ENCODE data around the gene MYT1. TPM values are rescaled to one million over a fixed set of nuclear protein-coding genes. Genes with fewer than 3 reads are reported as not detected.

The MYT1 gene
- total RNA-seq, 8 experiments from 2014 or later, result 0.10 to 42.7 (median 14.0) TPM

GRCh38 chr20:64159711-64160110 is 4.5 kb upstream of the MYT1 start:
- no peak for ATAC-seq (replicated peaks in 6 of 8)
- WGBS, 10 experiments, result 53 to 87% (median 60%) methylated on average over 2 to 3 of the region's 7 CpGs; no CpG with 5 or more reads in 7 of the 10 experiments
- Histone ChIP-seq H3K27ac (peak overlapping the region; percentile 75 to 99), H3K4me3 (no peak overlapping the region), H3K4me1 (replicated peaks in 1 of 2) (peaks cover 76 to 83% of the 10 kb centered on the region in 2 donors)
- in situ Hi-C loops (cut with MboI; ENCODE audit: low pct_unique_long_range_greater_than_20kb in 2 of 9, low sequenced_read_pairs in 9 of 9, unreplicated experiment in 9 of 9), result no loop called here

GRCh38 chr20:64160118-64160517 is 4.1 kb upstream of the MYT1 start:
- in situ Hi-C loops (cut with MboI; ENCODE audit: low pct_unique_long_range_greater_than_20kb in 2 of 9, low sequenced_read_pairs in 9 of 9, unreplicated experiment in 9 of 9), result no loop called here
- H3K4me1 ChIP-seq (replicated peaks in 1 of 2), result peaks cover 72 to 83% of the 10 kb centered on the region in 2 donors
- ATAC-seq (replicated peaks in 6 of 8), result peak in 5 of 8 experiments; percentile 11 to 31 (median 27)
- peak overlapping the region; percentile 75 to 99 for H3K27ac ChIP-seq
- 0 to 20% (median 0%) methylated on average over 1 of the region's 5 CpGs; no CpG with 5 or more reads in 7 of the 10 experiments for WGBS, 10 experiments
- peak overlapping the region in 4 of 5 donors; percentile 22 to 31 (median 28) for H3K4me3 ChIP-seq

GRCh38 chr20:64160526-64161355 is 3.5 kb upstream of the MYT1 start:
- H3K4me1 ChIP-seq (replicated peaks in 1 of 2), result peaks cover 66 to 83% of the 10 kb centered on the region in 2 donors
- peak overlapping the region; percentile 22 to 31 (median 27) for H3K4me3 ChIP-seq
- peak overlapping the region; percentile 75 to 99 for H3K27ac ChIP-seq
- ATAC-seq (replicated peaks in 6 of 8), result peak in 5 of 8 experiments; percentile 19 to 50 (median 43)
- in situ Hi-C loops (cut with MboI; ENCODE audit: low pct_unique_long_range_greater_than_20kb in 2 of 9, low sequenced_read_pairs in 9 of 9, unreplicated experiment in 9 of 9), result no loop called here
- 0 to 64% (median 20%) methylated on average over 2 to 12 of the region's 32 CpGs; no CpG with 5 or more reads in 3 of the 10 experiments for WGBS, 10 experiments

GRCh38 chr20:64161356-64162238 is 2.7 kb upstream of the MYT1 start:
- H3K4me1 ChIP-seq (replicated peaks in 1 of 2), result peaks cover 57 to 82% of the 10 kb centered on the region in 2 donors
- WGBS, 10 experiments, result 0 to 33% (median 4%) methylated on average over 4 to 24 of the region's 33 CpGs; no CpG with 5 or more reads in 1 of the 10 experiments
- ATAC-seq (replicated peaks in 6 of 8), result peak in 7 of 8 experiments; percentile 5 to 99 (median 9)
- H3K27ac ChIP-seq, result peak overlapping the region; percentile 76 to 99
- H3K4me3 ChIP-seq, result peak overlapping the region; percentile 22 to 31 (median 27)
- in situ Hi-C loops (cut with MboI; ENCODE audit: low pct_unique_long_range_greater_than_20kb in 2 of 9, low sequenced_read_pairs in 9 of 9, unreplicated experiment in 9 of 9), result no loop called here

- Histone ChIP-seq H3K4me3 (peak overlapping the region; percentile 22 to 31 (median 27)), H3K27ac (peak overlapping the region; percentile 76 to 99), H3K4me1 (replicated peaks in 1 of 2) (peaks cover 53 to 82% of the 10 kb centered on the region in 2 donors)
- ATAC-seq (replicated peaks in 6 of 8), result no peak
- whole genome bisulfite sequencing, 10 experiments, result 1 to 52% (median 15%) methylated on average over 2 to 12 of the region's 23 CpGs; no CpG with 5 or more reads in 2 of the 10 experiments
- in situ Hi-C loops (cut with MboI; ENCODE audit: low pct_unique_long_range_greater_than_20kb in 2 of 9, low sequenced_read_pairs in 9 of 9, unreplicated experiment in 9 of 9), result no loop called here
These were observed 1.9 kb upstream of the MYT1 start for GRCh38 chr20:64162239-64162910.

- ATAC-seq (replicated peaks in 6 of 8), result peak in 1 of 8 experiments; percentile 13
These were observed 503 bp upstream of the MYT1 start for GRCh38 chr20:64163776-64164122.

GRCh38 chr20:64165866-64166600 is 1.8 kb downstream of the MYT1 start:
- Histone ChIP-seq H3K4me1 (replicated peaks in 1 of 2) (peaks cover 62 to 89% of the 10 kb centered on the region in 2 donors), H3K27ac (peak overlapping the region; percentile 98 to 99)

More at GRCh38 chr20:64163776-64164122, 503 bp upstream of the MYT1 start:
- in situ Hi-C loops (cut with MboI; ENCODE audit: low pct_unique_long_range_greater_than_20kb in 2 of 9, low sequenced_read_pairs in 9 of 9, unreplicated experiment in 9 of 9), result no loop called here
- H3K4me3 ChIP-seq, result peak overlapping the region; percentile 35 to 49 (median 47)
- peak overlapping the region; percentile 98 to 99 for H3K27ac ChIP-seq
- 0 to 82% (median 24%) methylated on average over 1 to 5 of the region's 5 CpGs; no CpG with 5 or more reads in 2 of the 10 experiments for WGBS, 10 experiments
- H3K4me1 ChIP-seq (replicated peaks in 1 of 2), result peaks cover 64 to 93% of the 10 kb centered on the region in 2 donors

GRCh38 chr20:64166721-64167615 is 2.7 kb downstream of the MYT1 start:
- peak overlapping the region; percentile 98 to 99 for H3K27ac ChIP-seq
- in situ Hi-C loops (cut with MboI; ENCODE audit: low pct_unique_long_range_greater_than_20kb in 2 of 9, low sequenced_read_pairs in 9 of 9, unreplicated experiment in 9 of 9), result no loop called here
- ATAC-seq (replicated peaks in 6 of 8), result peak in 5 of 8 experiments; percentile 1 to 25 (median 10)
- H3K4me3 ChIP-seq, result peak overlapping the region; percentile 35 to 49 (median 47)
- peaks cover 60 to 85% of the 10 kb centered on the region in 2 donors for H3K4me1 ChIP-seq (replicated peaks in 1 of 2)
- 0 to 80% (median 66%) methylated on average over 1 to 3 of the region's 18 CpGs; no CpG with 5 or more reads in 4 of the 10 experiments for WGBS, 10 experiments

More at GRCh38 chr20:64165866-64166600, 1.8 kb downstream of the MYT1 start:
- in situ Hi-C loops (cut with MboI; ENCODE audit: low pct_unique_long_range_greater_than_20kb in 2 of 9, low sequenced_read_pairs in 9 of 9, unreplicated experiment in 9 of 9), result no loop called here
- WGBS, 10 experiments, result 0 to 87% (median 67%) methylated on average over 1 to 6 of the region's 14 CpGs; no CpG with 5 or more reads in 5 of the 10 experiments
- peak overlapping the region; percentile 35 to 49 (median 47) for H3K4me3 ChIP-seq
- ATAC-seq (replicated peaks in 6 of 8), result no peak

GRCh38 chr20:64167676-64168075 is 3.4 kb downstream of the MYT1 start:
- Histone ChIP-seq H3K27ac (peak overlapping the region in 1 of 2 donors; percentile 55), H3K4me3 (peak overlapping the region; percentile 35 to 49 (median 47)), H3K4me1 (replicated peaks in 1 of 2) (peaks cover 60 to 85% of the 10 kb centered on the region in 2 donors)
- 27 to 60% (median 43%) methylated on average over 2 to 8 of the region's 11 CpGs; no CpG with 5 or more reads in 6 of the 10 experiments for WGBS, 10 experiments
- ATAC-seq (replicated peaks in 6 of 8), result peak in 1 of 8 experiments; percentile 45
- in situ Hi-C loops (cut with MboI; ENCODE audit: low pct_unique_long_range_greater_than_20kb in 2 of 9, low sequenced_read_pairs in 9 of 9, unreplicated experiment in 9 of 9), result no loop called here

- 0 to 100% (median 72%) methylated on average over 1 to 10 of the region's 12 CpGs for WGBS, 10 experiments
- in situ Hi-C loops (cut with MboI; ENCODE audit: low pct_unique_long_range_greater_than_20kb in 2 of 9, low sequenced_read_pairs in 9 of 9, unreplicated experiment in 9 of 9), result no loop called here
- ATAC-seq (replicated peaks in 6 of 8), result peak in 2 of 8 experiments; percentile 8 to 11
- peak overlapping the region in 4 of 5 donors; percentile 37 to 49 (median 48) for H3K4me3 ChIP-seq
- H3K4me1 ChIP-seq (replicated peaks in 1 of 2), result peaks cover 56 to 81% of the 10 kb centered on the region in 2 donors
- peak overlapping the region in 1 of 2 donors; percentile 55 for H3K27ac ChIP-seq
These were observed 4.3 kb downstream of the MYT1 start for GRCh38 chr20:64168381-64169090.
